ENCODE results near the gene KLF9. TPM values are rescaled to one million over a fixed set of nuclear protein-coding genes. Genes with fewer than 3 reads are reported as not detected.

Gene KLF9
- total and polyA plus RNA-seq, 2 donors (not counting 3 experiments of a cell fraction or from before 2014, with no cell fraction given): 7.3 to 17.2 TPM

DNA sequence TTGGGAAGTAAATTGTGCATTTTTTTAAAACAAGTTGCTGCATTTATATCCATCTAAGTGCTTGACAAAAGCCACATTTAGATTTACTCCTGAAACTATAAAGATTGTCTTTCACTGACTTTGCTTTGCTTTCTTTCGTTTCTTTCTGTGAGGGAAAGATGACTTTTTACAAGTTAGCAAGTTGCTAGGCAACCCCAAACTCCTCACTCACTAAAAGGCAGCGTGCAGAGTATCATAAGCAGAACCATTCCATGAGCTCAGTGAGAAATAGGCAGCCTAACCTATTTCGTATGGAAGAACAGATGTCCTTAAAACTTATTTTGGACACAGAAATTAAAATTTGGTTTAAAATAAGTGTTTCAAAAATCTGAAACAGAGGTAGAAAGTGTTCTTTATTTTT is 29.0 kb downstream of the KLF9 start:
- Histone ChIP-seq H3K36me3 (ENCODE audit: control insufficient read depth in 2 of 2, extremely low read depth in 1 of 2, insufficient read depth in 2 of 2, low read length in 2 of 2) (peaks cover 2 to 4% of the 10 kb centered on the region in 2 experiments), H3K4me1 (ENCODE audit: control insufficient read depth, extremely low read depth, insufficient read depth, low read length) (peaks cover 9% of the 10 kb centered on the region), H2AFZ (ENCODE audit: low read depth, low read length) (no peak overlapping the region), H3K9me1 (replicated peaks; ENCODE audit: control insufficient read depth, extremely low read depth, insufficient read depth, low read length) (no peaks in the 10 kb centered on the region), H3K79me2 (ENCODE audit: control insufficient read depth, insufficient read depth, low read length) (peaks cover 29% of the 10 kb centered on the region), H3K4me2 (ENCODE audit: insufficient read depth, low read length) (no peak overlapping the region), H3K4me3 (replicated peaks in 1 of 3; ENCODE audit: insufficient read depth in 1 of 3, low read depth in 1 of 3, low read length in 3 of 3) (no peak overlapping the region), H3K9me3 (replicated peaks; ENCODE audit: control insufficient read depth, insufficient read depth, low read length) (no peaks in the 10 kb centered on the region), H3K27me3 (ENCODE audit: control insufficient read depth in 2 of 2, insufficient read depth in 2 of 2, low read length in 2 of 2) (no peaks in the 10 kb centered on the region), H3K27ac (ENCODE audit: insufficient read depth, low read depth, low read length) (no peak overlapping the region), H4K20me1 (replicated peaks; ENCODE audit: control insufficient read depth, extremely low read depth, insufficient read depth, low read length) (no peaks in the 10 kb centered on the region), H3K9ac (replicated peaks; ENCODE audit: extremely low read depth, insufficient read depth, low read length) (no peak overlapping the region)
- no TSS peak for BruUV-seq (replicated peaks)
- ChIA-PET CTCF (no interaction called here), POLR2A (no interaction called here)
- intact Hi-C loops (cut with micrococcal nuclease) (no loop called here), dilution Hi-C loops (cut with MboI; ENCODE audit: extremely low pct_ligation_motif_present, low sequenced_read_pairs) (no loop called here)
- TF ChIP-seq, protein P1, sequence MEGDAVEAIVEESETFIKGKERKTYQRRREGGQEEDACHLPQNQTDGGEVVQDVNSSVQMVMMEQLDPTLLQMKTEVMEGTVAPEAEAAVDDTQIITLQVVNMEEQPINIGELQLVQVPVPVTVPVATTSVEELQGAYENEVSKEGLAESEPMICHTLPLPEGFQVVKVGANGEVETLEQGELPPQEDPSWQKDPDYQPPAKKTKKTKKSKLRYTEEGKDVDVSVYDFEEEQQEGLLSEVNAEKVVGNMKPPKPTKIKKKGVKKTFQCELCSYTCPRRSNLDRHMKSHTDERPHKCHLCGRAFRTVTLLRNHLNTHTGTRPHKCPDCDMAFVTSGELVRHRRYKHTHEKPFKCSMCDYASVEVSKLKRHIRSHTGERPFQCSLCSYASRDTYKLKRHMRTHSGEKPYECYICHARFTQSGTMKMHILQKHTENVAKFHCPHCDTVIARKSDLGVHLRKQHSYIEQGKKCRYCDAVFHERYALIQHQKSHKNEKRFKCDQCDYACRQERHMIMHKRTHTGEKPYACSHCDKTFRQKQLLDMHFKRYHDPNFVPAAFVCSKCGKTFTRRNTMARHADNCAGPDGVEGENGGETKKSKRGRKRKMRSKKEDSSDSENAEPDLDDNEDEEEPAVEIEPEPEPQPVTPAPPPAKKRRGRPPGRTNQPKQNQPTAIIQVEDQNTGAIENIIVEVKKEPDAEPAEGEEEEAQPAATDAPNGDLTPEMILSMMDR (IDR thresholded peaks at IDR 0.05; ENCODE audit: extremely low read depth in 1 of 2, insufficient read depth in 1 of 2, low read depth in 1 of 2, low read length in 2 of 2): no peak
- TF ChIP-seq, protein P2, sequence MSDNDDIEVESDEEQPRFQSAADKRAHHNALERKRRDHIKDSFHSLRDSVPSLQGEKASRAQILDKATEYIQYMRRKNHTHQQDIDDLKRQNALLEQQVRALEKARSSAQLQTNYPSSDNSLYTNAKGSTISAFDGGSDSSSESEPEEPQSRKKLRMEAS (IDR thresholded peaks at IDR 0.05; ENCODE audit: insufficient read depth, insufficient read length): no peak
- TF ChIP-seq MYC (IDR thresholded peaks at IDR 0.05; ENCODE audit: low read depth, low read length) (no peak), FOS (IDR thresholded peaks at IDR 0.05; ENCODE audit: borderline replicate concordance, insufficient read depth, low read length) (no peak), GATA2 (IDR thresholded peaks at IDR 0.05; ENCODE audit: insufficient read depth, insufficient read length, low read depth, low read length) (no peak), EZH2 (IDR thresholded peaks at IDR 0.05; ENCODE audit: borderline replicate concordance, low read depth, low read length, severe bottlenecking) (no peak)
- DNase-seq (ENCODE audit: low read depth, low spot score): no peak
- FAIRE-seq: no peak
